HEK293 (cell line): ENCODE measurements around the gene ZYX.

ENCODE experiments used
- BCL11B ChIP-seq: fragments of 450-650 bp; formaldehyde crosslinking; IDR thresholded peaks from 2 replicates; pipeline ENCODE4 v1.5.1; 2016; ENCODE audit warnings: low read depth, missing biosample characterization, missing genetic modification characterization
- EGR2 ChIP-seq: fragments of 450-650 bp; formaldehyde crosslinking; IDR thresholded peaks from 2 replicates; pipeline ENCODE4 v1.5.1; 2016; ENCODE audit warnings: low read depth, missing biosample characterization, missing genetic modification characterization
- IKZF3 ChIP-seq: fragments of 450-650 bp; IDR thresholded peaks from 2 replicates; pipeline ENCODE4 v1.5.0; 2018; ENCODE audit warnings: missing biosample characterization, mild to moderate bottlenecking, missing genetic modification characterization, moderate library complexity
- KLF10 ChIP-seq: fragments of 450-650 bp; IDR thresholded peaks from 2 replicates; pipeline ENCODE4 v1.5.1; 2018; ENCODE audit warnings: missing biosample characterization, mild to moderate bottlenecking, missing genetic modification characterization
- KLF8 ChIP-seq: fragments of 450-650 bp; formaldehyde crosslinking; IDR thresholded peaks from 2 replicates; pipeline ENCODE4 v1.5.1; 2016; ENCODE audit warnings: missing biosample characterization, missing genetic modification characterization
- KLF9 ChIP-seq: fragments of 450-650 bp; formaldehyde crosslinking; IDR thresholded peaks from 2 replicates; pipeline ENCODE4 v1.5.1; 2016; ENCODE audit warnings: missing biosample characterization, missing genetic modification characterization, low read depth
- SALL2 ChIP-seq: fragments of 450-650 bp; formaldehyde crosslinking; IDR thresholded peaks from 2 replicates; pipeline ENCODE4 v1.5.0; 2017; ENCODE audit warnings: missing biosample characterization, mild to moderate bottlenecking, missing genetic modification characterization, borderline replicate concordance
- YY1 ChIP-seq: fragments of 450-650 bp; formaldehyde crosslinking; IDR thresholded peaks from 2 replicates; pipeline ENCODE4 v1.5.1; 2018; ENCODE audit warnings: missing biosample characterization, missing genetic modification characterization
- ZBTB20 ChIP-seq: fragments of 450-650 bp; formaldehyde crosslinking; IDR thresholded peaks from 2 replicates; pipeline ENCODE4 v1.5.1; 2016; ENCODE audit warnings: missing biosample characterization, missing genetic modification characterization
- ZNF175 ChIP-seq: fragments of 450-650 bp; formaldehyde crosslinking; IDR thresholded peaks from 2 replicates; pipeline ENCODE4 v1.5.1; 2016; ENCODE audit warnings: missing biosample characterization, missing genetic modification characterization
- ZNF2 ChIP-seq: fragments of 450-650 bp; formaldehyde crosslinking; IDR thresholded peaks from 2 replicates; pipeline ENCODE4 v1.5.1; 2016; ENCODE audit warnings: missing biosample characterization, missing genetic modification characterization
- ZNF629 ChIP-seq: fragments of 450-650 bp; formaldehyde crosslinking; IDR thresholded peaks from 2 replicates; pipeline ENCODE4 v1.5.1; 2017; ENCODE audit warnings: missing biosample characterization, missing genetic modification characterization
- ZNF843 ChIP-seq: fragments of 450-650 bp; formaldehyde crosslinking; IDR thresholded peaks from 2 replicates; pipeline ENCODE4 v1.5.1; 2016; ENCODE audit warnings: missing biosample characterization, missing genetic modification characterization
- TF ChIP-seq, protein P1 (sequence below): fragments of 450-650 bp; formaldehyde crosslinking; conservative IDR thresholded peaks from 2 replicates; pipeline ENCODE4 v1.5.1; 2016; ENCODE audit warnings: low read depth, missing biosample characterization, missing genetic modification characterization
- TF ChIP-seq, protein P2 (sequence below): fragments of 450-650 bp; formaldehyde crosslinking; IDR thresholded peaks from 2 replicates; pipeline ENCODE4 v1.5.1; 2016; ENCODE audit warnings: missing biosample characterization, missing genetic modification characterization
- TF ChIP-seq, protein P3 (sequence below): fragments of 450-650 bp; formaldehyde crosslinking; IDR thresholded peaks from 2 replicates; pipeline ENCODE4 v1.5.1; 2016; ENCODE audit warnings: missing biosample characterization, missing genetic modification characterization
- TF ChIP-seq, protein P4 (sequence below): fragments of 450-650 bp; formaldehyde crosslinking; IDR thresholded peaks from 2 replicates; pipeline ENCODE4 v1.5.1; 2016; ENCODE audit warnings: missing biosample characterization, missing genetic modification characterization
- TF ChIP-seq, protein P5 (sequence below): fragments of 450-650 bp; formaldehyde crosslinking; IDR thresholded peaks from 2 replicates; pipeline ENCODE4 v1.5.1; 2017; ENCODE audit warnings: missing biosample characterization, missing genetic modification characterization
- TF ChIP-seq, protein P6 (sequence below): fragments of 450-650 bp; formaldehyde crosslinking; IDR thresholded peaks from 2 replicates; pipeline ENCODE4 v1.5.1; 2016; ENCODE audit warnings: missing biosample characterization, missing genetic modification characterization, low read depth

Gene ZYX

DNA sequence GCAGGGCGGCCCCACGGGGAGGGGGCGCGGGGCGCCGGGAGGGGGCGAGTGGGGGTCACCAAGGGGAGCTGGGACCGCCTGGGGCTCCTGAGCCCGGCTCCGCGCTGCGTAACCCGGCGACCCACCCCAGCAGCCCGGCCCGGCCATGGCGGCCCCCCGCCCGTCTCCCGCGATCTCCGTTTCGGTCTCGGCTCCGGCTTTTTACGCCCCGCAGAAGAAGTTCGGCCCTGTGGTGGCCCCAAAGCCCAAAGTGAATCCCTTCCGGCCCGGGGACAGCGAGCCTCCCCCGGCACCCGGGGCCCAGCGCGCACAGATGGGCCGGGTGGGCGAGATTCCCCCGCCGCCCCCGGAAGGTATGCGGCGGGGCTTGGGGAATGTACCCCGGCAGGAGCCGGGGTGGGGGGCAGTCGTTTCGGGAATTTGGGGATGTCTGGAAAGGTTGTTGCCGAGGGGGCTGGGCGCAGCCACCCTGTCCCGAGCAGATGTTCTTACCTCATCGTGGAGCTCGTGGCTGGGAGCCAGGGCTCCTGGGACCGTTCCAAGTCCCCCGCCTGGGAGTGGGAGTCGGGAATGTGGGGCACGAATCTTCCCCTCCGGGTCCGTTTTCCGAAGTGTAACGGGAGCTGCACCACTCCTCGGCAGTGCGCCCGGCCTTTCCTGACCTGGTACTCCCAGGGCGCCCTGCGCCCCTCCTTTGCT, 431 bp downstream of the ZYX start (continued):
- no peak for TF ChIP-seq BCL11B (tag by site-specific recombination)
- peak; percentile 88 for TF ChIP-seq IKZF3 (tag by site-specific recombination)
- TF ChIP-seq, protein P1, sequence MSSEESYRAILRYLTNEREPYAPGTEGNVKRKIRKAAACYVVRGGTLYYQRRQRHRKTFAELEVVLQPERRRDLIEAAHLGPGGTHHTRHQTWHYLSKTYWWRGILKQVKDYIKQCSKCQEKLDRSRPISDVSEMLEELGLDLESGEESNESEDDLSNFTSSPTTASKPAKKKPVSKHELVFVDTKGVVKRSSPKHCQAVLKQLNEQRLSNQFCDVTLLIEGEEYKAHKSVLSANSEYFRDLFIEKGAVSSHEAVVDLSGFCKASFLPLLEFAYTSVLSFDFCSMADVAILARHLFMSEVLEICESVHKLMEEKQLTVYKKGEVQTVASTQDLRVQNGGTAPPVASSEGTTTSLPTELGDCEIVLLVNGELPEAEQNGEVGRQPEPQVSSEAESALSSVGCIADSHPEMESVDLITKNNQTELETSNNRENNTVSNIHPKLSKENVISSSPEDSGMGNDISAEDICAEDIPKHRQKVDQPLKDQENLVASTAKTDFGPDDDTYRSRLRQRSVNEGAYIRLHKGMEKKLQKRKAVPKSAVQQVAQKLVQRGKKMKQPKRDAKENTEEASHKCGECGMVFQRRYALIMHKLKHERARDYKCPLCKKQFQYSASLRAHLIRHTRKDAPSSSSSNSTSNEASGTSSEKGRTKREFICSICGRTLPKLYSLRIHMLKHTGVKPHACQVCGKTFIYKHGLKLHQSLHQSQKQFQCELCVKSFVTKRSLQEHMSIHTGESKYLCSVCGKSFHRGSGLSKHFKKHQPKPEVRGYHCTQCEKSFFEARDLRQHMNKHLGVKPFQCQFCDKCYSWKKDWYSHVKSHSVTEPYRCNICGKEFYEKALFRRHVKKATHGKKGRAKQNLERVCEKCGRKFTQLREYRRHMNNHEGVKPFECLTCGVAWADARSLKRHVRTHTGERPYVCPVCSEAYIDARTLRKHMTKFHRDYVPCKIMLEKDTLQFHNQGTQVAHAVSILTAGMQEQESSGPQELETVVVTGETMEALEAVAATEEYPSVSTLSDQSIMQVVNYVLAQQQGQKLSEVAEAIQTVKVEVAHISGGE (tag by site-specific recombination) = peak; percentile 47
- TF ChIP-seq YY1 (tag by site-specific recombination) = no peak
- TF ChIP-seq, protein P2, sequence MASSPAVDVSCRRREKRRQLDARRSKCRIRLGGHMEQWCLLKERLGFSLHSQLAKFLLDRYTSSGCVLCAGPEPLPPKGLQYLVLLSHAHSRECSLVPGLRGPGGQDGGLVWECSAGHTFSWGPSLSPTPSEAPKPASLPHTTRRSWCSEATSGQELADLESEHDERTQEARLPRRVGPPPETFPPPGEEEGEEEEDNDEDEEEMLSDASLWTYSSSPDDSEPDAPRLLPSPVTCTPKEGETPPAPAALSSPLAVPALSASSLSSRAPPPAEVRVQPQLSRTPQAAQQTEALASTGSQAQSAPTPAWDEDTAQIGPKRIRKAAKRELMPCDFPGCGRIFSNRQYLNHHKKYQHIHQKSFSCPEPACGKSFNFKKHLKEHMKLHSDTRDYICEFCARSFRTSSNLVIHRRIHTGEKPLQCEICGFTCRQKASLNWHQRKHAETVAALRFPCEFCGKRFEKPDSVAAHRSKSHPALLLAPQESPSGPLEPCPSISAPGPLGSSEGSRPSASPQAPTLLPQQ (tag by site-specific recombination) = 0 out of 2 replicates have a peak, but pooled peaks have one; percentile 46
- peak; percentile 52 for TF ChIP-seq KLF10 (tag by site-specific recombination)
- no peak for TF ChIP-seq ZNF175 (tag by site-specific recombination)
- TF ChIP-seq, protein P3, sequence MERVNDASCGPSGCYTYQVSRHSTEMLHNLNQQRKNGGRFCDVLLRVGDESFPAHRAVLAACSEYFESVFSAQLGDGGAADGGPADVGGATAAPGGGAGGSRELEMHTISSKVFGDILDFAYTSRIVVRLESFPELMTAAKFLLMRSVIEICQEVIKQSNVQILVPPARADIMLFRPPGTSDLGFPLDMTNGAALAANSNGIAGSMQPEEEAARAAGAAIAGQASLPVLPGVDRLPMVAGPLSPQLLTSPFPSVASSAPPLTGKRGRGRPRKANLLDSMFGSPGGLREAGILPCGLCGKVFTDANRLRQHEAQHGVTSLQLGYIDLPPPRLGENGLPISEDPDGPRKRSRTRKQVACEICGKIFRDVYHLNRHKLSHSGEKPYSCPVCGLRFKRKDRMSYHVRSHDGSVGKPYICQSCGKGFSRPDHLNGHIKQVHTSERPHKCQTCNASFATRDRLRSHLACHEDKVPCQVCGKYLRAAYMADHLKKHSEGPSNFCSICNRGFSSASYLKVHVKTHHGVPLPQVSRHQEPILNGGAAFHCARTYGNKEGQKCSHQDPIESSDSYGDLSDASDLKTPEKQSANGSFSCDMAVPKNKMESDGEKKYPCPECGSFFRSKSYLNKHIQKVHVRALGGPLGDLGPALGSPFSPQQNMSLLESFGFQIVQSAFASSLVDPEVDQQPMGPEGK (tag by site-specific recombination) = peak; percentile 66
- TF ChIP-seq, protein P4, sequence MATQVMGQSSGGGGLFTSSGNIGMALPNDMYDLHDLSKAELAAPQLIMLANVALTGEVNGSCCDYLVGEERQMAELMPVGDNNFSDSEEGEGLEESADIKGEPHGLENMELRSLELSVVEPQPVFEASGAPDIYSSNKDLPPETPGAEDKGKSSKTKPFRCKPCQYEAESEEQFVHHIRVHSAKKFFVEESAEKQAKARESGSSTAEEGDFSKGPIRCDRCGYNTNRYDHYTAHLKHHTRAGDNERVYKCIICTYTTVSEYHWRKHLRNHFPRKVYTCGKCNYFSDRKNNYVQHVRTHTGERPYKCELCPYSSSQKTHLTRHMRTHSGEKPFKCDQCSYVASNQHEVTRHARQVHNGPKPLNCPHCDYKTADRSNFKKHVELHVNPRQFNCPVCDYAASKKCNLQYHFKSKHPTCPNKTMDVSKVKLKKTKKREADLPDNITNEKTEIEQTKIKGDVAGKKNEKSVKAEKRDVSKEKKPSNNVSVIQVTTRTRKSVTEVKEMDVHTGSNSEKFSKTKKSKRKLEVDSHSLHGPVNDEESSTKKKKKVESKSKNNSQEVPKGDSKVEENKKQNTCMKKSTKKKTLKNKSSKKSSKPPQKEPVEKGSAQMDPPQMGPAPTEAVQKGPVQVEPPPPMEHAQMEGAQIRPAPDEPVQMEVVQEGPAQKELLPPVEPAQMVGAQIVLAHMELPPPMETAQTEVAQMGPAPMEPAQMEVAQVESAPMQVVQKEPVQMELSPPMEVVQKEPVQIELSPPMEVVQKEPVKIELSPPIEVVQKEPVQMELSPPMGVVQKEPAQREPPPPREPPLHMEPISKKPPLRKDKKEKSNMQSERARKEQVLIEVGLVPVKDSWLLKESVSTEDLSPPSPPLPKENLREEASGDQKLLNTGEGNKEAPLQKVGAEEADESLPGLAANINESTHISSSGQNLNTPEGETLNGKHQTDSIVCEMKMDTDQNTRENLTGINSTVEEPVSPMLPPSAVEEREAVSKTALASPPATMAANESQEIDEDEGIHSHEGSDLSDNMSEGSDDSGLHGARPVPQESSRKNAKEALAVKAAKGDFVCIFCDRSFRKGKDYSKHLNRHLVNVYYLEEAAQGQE (tag by site-specific recombination) = peak; percentile 11; the same call in 1 of the 2 replicates
- 0 out of 2 replicates have a peak, but pooled peaks have one; percentile 33 for TF ChIP-seq ZNF843 (tag by site-specific recombination)
- peak; percentile 39 for TF ChIP-seq EGR2 (tag by site-specific recombination)
- TF ChIP-seq, protein P5, sequence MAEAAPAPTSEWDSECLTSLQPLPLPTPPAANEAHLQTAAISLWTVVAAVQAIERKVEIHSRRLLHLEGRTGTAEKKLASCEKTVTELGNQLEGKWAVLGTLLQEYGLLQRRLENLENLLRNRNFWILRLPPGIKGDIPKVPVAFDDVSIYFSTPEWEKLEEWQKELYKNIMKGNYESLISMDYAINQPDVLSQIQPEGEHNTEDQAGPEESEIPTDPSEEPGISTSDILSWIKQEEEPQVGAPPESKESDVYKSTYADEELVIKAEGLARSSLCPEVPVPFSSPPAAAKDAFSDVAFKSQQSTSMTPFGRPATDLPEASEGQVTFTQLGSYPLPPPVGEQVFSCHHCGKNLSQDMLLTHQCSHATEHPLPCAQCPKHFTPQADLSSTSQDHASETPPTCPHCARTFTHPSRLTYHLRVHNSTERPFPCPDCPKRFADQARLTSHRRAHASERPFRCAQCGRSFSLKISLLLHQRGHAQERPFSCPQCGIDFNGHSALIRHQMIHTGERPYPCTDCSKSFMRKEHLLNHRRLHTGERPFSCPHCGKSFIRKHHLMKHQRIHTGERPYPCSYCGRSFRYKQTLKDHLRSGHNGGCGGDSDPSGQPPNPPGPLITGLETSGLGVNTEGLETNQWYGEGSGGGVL (tag by site-specific recombination) = peak; percentile 49
- TF ChIP-seq SALL2 (tag by site-specific recombination) = no peak
- peak; percentile 64 for TF ChIP-seq ZNF629 (tag by site-specific recombination)
- TF ChIP-seq ZNF2 (tag by site-specific recombination) = 0 out of 2 replicates have a peak, but pooled peaks have one; percentile 26
- TF ChIP-seq KLF8 (tag by site-specific recombination) = peak; percentile 64
- TF ChIP-seq KLF9 (tag by site-specific recombination) = peak; percentile 49
- TF ChIP-seq ZBTB20 (tag by site-specific recombination) = peak; percentile 82
- TF ChIP-seq, protein P6, sequence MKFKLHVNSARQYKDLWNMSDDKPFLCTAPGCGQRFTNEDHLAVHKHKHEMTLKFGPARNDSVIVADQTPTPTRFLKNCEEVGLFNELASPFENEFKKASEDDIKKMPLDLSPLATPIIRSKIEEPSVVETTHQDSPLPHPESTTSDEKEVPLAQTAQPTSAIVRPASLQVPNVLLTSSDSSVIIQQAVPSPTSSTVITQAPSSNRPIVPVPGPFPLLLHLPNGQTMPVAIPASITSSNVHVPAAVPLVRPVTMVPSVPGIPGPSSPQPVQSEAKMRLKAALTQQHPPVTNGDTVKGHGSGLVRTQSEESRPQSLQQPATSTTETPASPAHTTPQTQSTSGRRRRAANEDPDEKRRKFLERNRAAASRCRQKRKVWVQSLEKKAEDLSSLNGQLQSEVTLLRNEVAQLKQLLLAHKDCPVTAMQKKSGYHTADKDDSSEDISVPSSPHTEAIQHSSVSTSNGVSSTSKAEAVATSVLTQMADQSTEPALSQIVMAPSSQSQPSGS (tag by site-specific recombination) = no peak
